Osteocyte (in vitro differentiated cells): ENCODE data around the gene DAZAP1. TPM values are rescaled to one million over a fixed set of nuclear protein-coding genes. Genes with fewer than 3 reads are reported as not detected.

Experiments
- DNase-seq: peaks from one replicate; pipeline ENCODE4 v3.0.0; 2021; ENCODE audit warnings: mixed read lengths; ENCODE audit not compliant: unreplicated experiment; ENCODE audit errors: extremely low spot score
- H3K27ac Mint-ChIP-seq: one replicate; pipeline ENCODE4 v1.8.0; 2021; ENCODE audit warnings: mild to moderate bottlenecking, mixed read lengths; ENCODE audit not compliant: unreplicated experiment
- H3K27me3 Mint-ChIP-seq: one replicate; pipeline ENCODE4 v1.8.0; 2021; ENCODE audit warnings: mixed read lengths; ENCODE audit not compliant: unreplicated experiment
- H3K36me3 Mint-ChIP-seq: one replicate; pipeline ENCODE4 v1.8.0; 2021; ENCODE audit warnings: mixed read lengths; ENCODE audit not compliant: unreplicated experiment
- H3K4me1 Mint-ChIP-seq: one replicate; pipeline ENCODE4 v1.8.0; 2021; ENCODE audit warnings: mixed read lengths; ENCODE audit not compliant: unreplicated experiment
- H3K4me3 Mint-ChIP-seq: one replicate; pipeline ENCODE4 v1.8.0; 2021; ENCODE audit warnings: mild to moderate bottlenecking, moderate library complexity, mixed read lengths; ENCODE audit not compliant: unreplicated experiment
- H3K9me3 Mint-ChIP-seq: one replicate; pipeline ENCODE4 v1.8.0; 2021; ENCODE audit warnings: mixed read lengths; ENCODE audit not compliant: unreplicated experiment
- CTCF ChIP-seq: fragments of 200-600 bp; sonication (generic); IDR thresholded peaks from 2 replicates; pipeline ENCODE4 v1.5.0; 2021; ENCODE audit warnings: antibody characterized with exemption, mild to moderate bottlenecking, moderate library complexity
- total RNA-seq: library from RNA; stranded (reverse); gene quantifications from 2 replicates; pipeline ENCODE4 v1.2.1, GENCODE V29; 2021

The DAZAP1 gene
- total RNA-seq, 1 donor from 2014 or later = 101 TPM

- Mint-ChIP-seq H3K4me1 (peaks cover 18% of the 10 kb centered on the region), H3K27ac (peak overlapping the region; percentile 85), H3K27me3 (no peaks in the 10 kb centered on the region), H3K36me3 (no peaks in the 10 kb centered on the region), H3K9me3 (no peaks in the 10 kb centered on the region), H3K4me3 (peak overlapping the region; percentile 85)
- no peak for TF ChIP-seq CTCF
- DNase-seq = no peak
These were observed 24.4 kb upstream of the DAZAP1 start for GRCh38 chr19:1383017-1383311.

- no peaks in the 10 kb centered on the region for H3K36me3 Mint-ChIP-seq
- H3K27me3 Mint-ChIP-seq = no peaks in the 10 kb centered on the region
- peak within 1 kb of the TSS; percentile 85 for H3K27ac Mint-ChIP-seq
- DNase-seq = peak; percentile 98
- H3K9me3 Mint-ChIP-seq = no peaks in the 10 kb centered on the region
- H3K4me1 Mint-ChIP-seq = peaks cover 18% of the 10 kb centered on the region
- peak within 1 kb of the TSS; percentile 85 for H3K4me3 Mint-ChIP-seq
- TF ChIP-seq CTCF = peak; percentile 29
These were observed 23.9 kb upstream of the DAZAP1 start, which contains the start of gene NDUFS7 for GRCh38 chr19:1383312-1384084. Gene NDUFS7, plus strand, starts transcription at chr19:1383907. Its CDS starts 20 bp downstream, at chr19:1383927.

GRCh38 chr19:1384085-1384462 is 23.3 kb upstream of the DAZAP1 start:
- peak overlapping the region; percentile 66 for H3K27ac Mint-ChIP-seq

GRCh38 chr19:1384478-1385110 is 22.8 kb upstream of the DAZAP1 start:
- Mint-ChIP-seq H3K27ac (peak overlapping the region; percentile 66), H3K9me3 (no peaks in the 10 kb centered on the region), H3K4me3 (peak overlapping the region; percentile 85), H3K27me3 (no peaks in the 10 kb centered on the region), H3K4me1 (peaks cover 18% of the 10 kb centered on the region), H3K36me3 (peaks cover 10% of the 10 kb centered on the region)
- DNase-seq = no peak
- TF ChIP-seq CTCF = no peak

More at GRCh38 chr19:1384085-1384462, 23.3 kb upstream of the DAZAP1 start:
- Mint-ChIP-seq H3K27me3 (no peaks in the 10 kb centered on the region), H3K4me3 (peak overlapping the region; percentile 85), H3K4me1 (peaks cover 18% of the 10 kb centered on the region), H3K9me3 (no peaks in the 10 kb centered on the region), H3K36me3 (peaks cover 5% of the 10 kb centered on the region)
- no peak for DNase-seq
- no peak for TF ChIP-seq CTCF

GRCh38 chr19:1385816-1386215 is 21.6 kb upstream of the DAZAP1 start:
- H3K36me3 Mint-ChIP-seq = peaks cover 14% of the 10 kb centered on the region
- H3K4me3 Mint-ChIP-seq = no peak overlapping the region
- H3K27me3 Mint-ChIP-seq = no peaks in the 10 kb centered on the region
- H3K9me3 Mint-ChIP-seq = no peaks in the 10 kb centered on the region
- peaks cover 15% of the 10 kb centered on the region for H3K4me1 Mint-ChIP-seq
- DNase-seq = no peak
- H3K27ac Mint-ChIP-seq = no peak overlapping the region
- TF ChIP-seq CTCF = no peak
